Esophagus squamous epithelium (tissue), 4 donors: ENCODE data around the gene GNAI1.

Experiments
- CTCF ChIP-seq, 6 experiments: fragments of 450-650 bp in 4 of 6; fragments of 200-600 bp in 2 of 6; sonication (generic) in 2 of 6; IDR thresholded peaks; one replicate each; pipeline ENCODE4 v1.5.1; 2016 to 2019; ENCODE audit warnings: antibody characterized with exemption in 6 of 6, mild to moderate bottlenecking in 4 of 6, moderate library complexity in 4 of 6
- POLR2A ChIP-seq, 4 donors: fragments of 450-650 bp; IDR thresholded peaks; one replicate each; pipeline ENCODE4 v1.6.1; 2017; ENCODE audit warnings: antibody characterized with exemption in 4 of 4, mild to moderate bottlenecking in 4 of 4, moderate library complexity in 3 of 4

DNA sequence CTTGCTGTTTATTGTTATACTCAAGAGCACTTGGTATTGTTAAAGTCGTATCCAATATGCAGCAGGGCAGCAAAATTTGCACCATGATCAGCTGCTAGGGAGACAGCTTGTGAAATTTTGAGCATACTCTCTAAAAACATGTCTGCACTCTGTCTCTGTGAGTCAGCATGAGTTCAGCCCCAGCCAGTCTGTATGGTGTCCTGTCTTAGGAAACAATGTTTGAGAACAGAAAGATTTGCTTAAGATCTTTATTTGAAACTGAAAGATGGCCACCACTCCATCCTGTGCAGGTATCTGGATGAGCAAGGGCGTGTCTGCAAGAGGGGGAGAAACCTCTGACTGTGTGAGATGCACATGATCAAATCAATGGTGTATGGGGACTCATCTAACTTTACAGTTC, 97.1 kb downstream of the GNAI1 start:
- TF ChIP-seq CTCF (IDR thresholded peaks at IDR 0.05) (no peak), POLR2A (IDR thresholded peaks at IDR 0.05) (no peak)
